Measurements from ENCODE around the gene QPCT.
"Not testable (repeated sequence)": the region's sequence is repeated elsewhere in the genome, so short reads cannot be mapped to it uniquely, and the experiment has no call there.

The QPCT gene

GRCh38 chr2:37357530-37357929 lies 13.1 kb downstream of the QPCT start:
- no peak for DNase-seq (ENCODE audit: low read depth in 2 of 2)

DNA sequence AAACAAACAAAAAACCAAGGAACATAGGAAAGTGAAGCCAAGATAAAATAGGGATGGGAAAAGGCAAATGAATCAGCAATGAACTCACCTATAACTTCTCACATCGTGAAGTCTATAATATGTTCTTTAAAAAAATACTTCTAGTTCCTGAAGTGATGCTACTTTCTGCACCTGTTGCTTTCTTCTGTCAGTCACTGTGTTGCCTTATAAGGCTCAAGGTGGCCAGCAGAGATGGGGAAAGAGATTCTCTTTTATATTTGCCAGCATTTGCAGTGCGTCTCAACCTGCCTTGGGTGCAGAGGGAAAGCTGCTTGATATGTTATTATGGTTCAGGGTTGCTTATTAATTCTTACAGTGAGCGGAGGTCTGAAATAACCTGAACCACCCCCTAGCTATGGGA lies 14.0 kb downstream of the QPCT start:
- DNase-seq (ENCODE audit: low read depth in 2 of 2): no peak

- DNase-seq (ENCODE audit: low read depth in 2 of 2): no peak
These were observed 16.9 kb downstream of the QPCT start for GRCh38 chr2:37361216-37361815.

GRCh38 chr2:37361994-37362698 lies 17.7 kb downstream of the QPCT start:
- no peak for DNase-seq (ENCODE audit: low read depth in 2 of 2)

- DNase-seq (ENCODE audit: low read depth in 2 of 2): no peak
These were observed 19.9 kb downstream of the QPCT start for GRCh38 chr2:37364351-37364750.

DNA sequence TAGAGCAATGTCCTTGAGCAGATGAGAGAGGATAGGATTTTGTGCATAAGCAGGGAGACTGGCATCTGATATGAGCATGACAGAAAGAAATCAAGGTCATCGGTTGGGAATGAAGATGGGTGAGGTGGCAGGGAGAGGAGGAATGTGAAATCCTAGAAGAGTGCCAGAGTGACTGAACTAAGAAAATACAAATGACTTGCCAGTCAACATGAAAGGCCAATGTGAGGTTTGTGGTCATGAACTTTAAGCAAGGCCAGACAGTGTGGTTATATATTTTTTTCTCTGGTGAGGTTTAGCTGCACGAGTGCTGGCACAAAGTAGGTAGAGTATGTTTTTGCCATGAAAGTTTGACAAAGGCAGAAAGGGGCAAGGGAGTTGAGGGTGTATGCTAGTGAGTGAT lies 21.2 kb downstream of the QPCT start:
- DNase-seq (ENCODE audit: low read depth in 2 of 2): no peak

DNA sequence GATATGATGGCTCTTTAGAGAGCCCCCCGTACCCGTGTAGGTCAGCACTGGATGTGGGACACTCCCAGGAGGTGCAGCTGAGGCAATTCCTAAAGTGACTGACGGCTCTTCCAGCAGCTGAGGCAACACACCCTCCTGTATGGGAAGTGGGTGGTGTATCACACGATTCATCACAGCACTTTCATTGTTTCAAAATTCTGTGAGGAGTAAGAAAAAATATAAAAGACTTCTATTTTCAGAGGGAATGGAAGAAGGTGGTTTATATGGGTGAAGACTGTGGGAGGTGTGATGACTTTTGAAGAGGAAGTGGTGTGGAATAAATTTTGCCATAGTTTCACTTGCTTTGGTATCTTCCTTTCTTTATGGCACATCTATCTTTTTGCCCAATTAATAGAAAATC lies 22.3 kb downstream of the QPCT start:
- DNase-seq (ENCODE audit: low read depth in 2 of 2): no peak

- DNase-seq (ENCODE audit: low read depth in 2 of 2): no peak
These were observed 22.9 kb downstream of the QPCT start for GRCh38 chr2:37367310-37367709.

GRCh38 chr2:37367984-37368383 lies 23.6 kb downstream of the QPCT start:
- no peak for DNase-seq (ENCODE audit: low read depth in 2 of 2)

DNA sequence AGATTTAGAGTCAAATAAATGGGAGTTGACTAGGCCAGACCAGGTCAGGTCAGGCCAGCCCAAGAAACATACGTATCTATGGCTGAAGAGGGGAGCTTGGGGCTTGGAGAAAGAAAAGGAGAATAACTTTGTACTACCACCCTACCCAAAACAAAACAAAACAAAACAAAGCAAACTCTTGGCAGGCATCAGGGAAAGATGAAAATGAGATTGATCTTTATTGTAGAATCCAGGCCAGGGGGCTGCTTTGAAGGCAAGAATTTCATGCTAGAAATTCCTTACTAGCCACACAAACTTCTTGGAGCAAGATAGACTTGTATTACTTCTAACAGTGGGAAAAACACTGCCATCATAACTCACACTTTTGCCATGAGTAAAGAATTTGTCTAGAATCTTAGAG lies 26.2 kb downstream of the QPCT start:
- no peak for DNase-seq (ENCODE audit: low read depth in 2 of 2)

- DNase-seq (ENCODE audit: low read depth in 2 of 2): no peak
These were observed 27.6 kb downstream of the QPCT start for GRCh38 chr2:37372000-37372399.

DNA sequence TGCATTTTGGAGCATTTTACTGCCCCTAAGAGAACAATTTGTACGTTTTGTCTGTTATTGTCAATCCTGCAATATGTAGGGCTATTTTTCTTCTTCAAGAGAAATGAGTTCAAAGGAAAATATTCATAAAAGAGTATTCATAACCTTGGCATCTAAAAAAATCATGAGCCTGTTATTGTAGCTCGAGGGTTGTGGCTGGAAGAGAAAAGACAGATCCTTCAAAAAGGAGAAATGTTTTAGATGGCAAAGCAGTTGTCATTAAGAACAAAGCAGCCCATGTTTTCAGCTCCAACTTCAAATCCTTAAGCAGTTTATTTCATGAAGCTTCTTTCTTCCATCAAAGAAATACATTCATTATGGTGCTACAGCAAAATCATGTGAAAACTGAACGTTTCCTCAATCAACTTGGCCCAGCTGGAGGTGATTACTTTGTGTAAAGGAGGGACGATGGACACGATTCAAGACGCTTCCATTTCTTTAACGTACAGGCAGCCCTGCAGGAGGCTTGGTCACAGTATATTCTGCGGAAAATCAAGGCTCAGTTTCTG lies 31.4 kb downstream of the QPCT start:
- DNase-seq (ENCODE audit: low read depth in 2 of 2): no peak

GRCh38 chr2:37376421-37377186 lies 32.2 kb downstream of the QPCT start:
- no peak for DNase-seq (ENCODE audit: low read depth in 2 of 2)

GRCh38 chr2:37377187-37377532 lies 32.7 kb downstream of the QPCT start:
- DNase-seq (ENCODE audit: low read depth in 2 of 2): no peak

DNA sequence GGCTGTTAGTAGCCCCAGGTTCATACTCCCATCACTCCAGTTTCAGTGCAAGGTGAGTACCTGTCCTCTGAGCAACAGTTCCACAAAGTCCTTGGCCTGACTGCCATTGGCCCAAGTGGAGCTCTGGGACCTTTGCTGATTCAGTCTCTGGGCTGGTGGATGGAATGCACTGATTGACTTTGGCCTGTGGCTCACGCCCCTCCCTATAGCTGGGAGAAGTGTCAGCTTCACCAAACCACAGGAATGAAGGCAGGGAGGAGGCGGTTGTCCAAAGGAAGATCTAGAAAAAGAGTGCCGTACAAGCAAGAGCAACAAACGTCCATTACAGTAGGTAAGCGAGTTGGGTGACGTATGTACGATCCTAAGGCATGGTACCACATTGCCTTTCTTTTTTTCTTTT lies 34.0 kb downstream of the QPCT start:
- no peak for DNase-seq (ENCODE audit: low read depth in 2 of 2)

DNA sequence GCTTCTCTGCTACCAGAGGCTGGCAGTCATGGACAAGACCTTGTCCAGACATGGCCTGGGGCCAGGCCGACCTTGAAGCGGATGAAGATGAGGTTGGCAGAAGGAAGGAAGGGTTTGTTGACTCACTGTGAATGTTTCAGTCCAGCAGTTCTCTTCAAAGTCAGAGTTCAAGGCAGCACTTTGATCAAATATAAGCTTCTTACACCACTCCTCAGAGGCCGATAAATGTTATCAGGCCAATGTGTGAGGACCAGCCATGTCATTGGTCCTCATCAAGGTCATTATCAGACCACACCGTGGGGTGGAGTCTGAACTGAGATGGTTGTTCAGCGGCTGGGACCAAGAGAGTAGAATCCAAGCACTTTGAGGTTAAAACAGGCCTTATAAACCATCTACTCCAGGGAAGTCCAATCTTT lies 35.5 kb downstream of the QPCT start:
- no peak for DNase-seq (ENCODE audit: low read depth in 2 of 2)

DNA sequence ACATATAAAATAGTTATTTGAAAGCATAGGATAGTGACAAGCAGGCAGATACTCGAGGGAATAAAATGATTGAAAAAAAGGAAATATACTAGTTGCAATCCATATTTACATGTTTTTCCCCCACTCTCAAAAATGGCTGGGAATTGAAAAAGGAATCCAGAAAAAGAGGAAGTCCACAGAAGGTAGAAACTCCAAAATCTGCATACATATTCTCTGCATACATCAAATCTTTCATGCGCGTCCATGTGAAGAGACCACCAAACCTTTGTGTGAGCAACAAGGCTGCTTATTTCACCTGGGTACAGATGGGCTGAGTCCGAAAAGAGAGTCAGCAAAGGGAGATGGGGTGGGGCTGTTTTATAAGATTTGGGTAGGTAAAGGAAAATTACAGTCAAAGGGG lies 36.4 kb downstream of the QPCT start:
- not testable (repeated sequence) for DNase-seq (ENCODE audit: low read depth in 2 of 2)

GRCh38 chr2:37384261-37384660 lies 39.8 kb downstream of the QPCT start:
- not testable (repeated sequence) for DNase-seq (ENCODE audit: low read depth in 2 of 2)

DNA sequence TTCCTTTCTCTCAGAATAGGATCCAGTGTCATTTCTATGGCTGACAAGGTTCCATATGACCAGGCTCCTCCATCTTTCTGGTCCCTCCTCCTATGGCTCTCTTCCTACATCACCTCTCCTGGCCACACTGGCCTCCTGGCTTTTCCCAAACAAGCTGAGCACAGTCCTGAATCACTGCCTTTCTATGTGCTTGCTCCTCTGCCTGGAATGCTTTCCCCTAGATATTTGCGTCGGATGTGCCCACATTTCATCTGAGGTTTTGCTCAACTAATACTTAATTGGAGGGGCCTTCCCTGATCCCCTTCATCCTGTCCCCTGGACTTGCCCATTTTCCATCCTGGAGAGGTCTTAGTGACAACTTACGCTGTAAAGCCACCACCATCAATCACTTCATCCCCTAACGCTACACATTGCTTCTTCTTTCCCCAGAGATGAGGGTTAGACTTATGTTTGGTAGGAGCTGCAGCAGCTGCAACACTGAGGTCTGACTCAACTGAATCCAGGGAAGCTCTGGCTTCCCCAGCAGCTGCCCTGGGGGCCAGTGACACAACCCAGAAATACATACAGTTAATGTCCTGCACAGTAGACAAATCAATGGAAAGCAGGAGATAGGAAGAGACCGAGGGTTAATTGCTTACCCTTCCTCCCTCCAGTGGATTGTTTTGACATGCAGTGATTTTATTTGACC lies 42.9 kb downstream of the QPCT start:
- no peak for DNase-seq (ENCODE audit: low read depth in 2 of 2)

GRCh38 chr2:37388074-37388473 lies 43.6 kb downstream of the QPCT start:
- DNase-seq (ENCODE audit: low read depth in 2 of 2): no peak

DNA sequence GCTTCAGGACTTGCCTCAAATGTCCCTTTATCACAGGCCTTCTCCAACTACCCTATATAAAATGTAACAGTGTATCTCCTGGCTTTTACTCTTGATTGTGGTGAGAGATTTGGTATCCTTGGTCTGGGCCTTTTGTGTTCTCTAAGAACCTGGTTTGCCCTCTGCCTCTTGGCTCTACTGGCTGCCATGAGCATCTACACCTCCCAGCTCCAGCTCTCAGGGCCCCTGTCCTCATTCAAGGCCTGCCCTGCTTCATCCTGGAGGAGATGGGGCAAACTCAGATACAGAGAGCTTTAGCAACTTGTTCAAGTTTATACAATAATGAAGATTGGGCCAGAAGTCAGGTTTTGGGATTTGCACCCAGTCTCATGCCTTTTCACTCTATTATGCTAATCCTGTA lies 45.0 kb downstream of the QPCT start:
- no peak for DNase-seq (ENCODE audit: low read depth in 2 of 2)
